BJ (cell line): ENCODE data around the gene TMEM248. TPM values are rescaled to one million over a fixed set of nuclear protein-coding genes. Genes with fewer than 3 reads are reported as not detected.
"Not testable (repeated sequence)": the region's sequence is repeated elsewhere in the genome, so short reads cannot be mapped to it uniquely, and the experiment has no call there.

ENCODE experiments used
- CTCF ChIA-PET: fragments of 350-600 bp; formaldehyde crosslinking; extraction: SDS; loops from one replicate; lab custom pipeline; 2021; ENCODE audit warnings: antibody characterized with exemption, inconsistent platforms; lab: Yijun Ruan, JAX
- POLR2A ChIA-PET: fragments of 300-600 bp; sonication (Branson Sonifier 250); formaldehyde crosslinking; extraction: SDS; loops from one replicate; lab custom pipeline; 2021; ENCODE audit warnings: antibody characterized with exemption; lab: Charles Lee
- DNase-seq: peaks from one replicate; pipeline ENCODE4 v3.0.0-alpha.2; 2011; ENCODE audit warnings: low read depth
- H3K27me3 ChIP-seq: 2 replicates; pipeline ENCODE4 v1.6.0; 2011; ENCODE audit warnings: low read length; ENCODE audit not compliant: control insufficient read depth, insufficient read depth
- H3K36me3 ChIP-seq: 2 replicates; pipeline ENCODE4 v1.5.1; 2011; ENCODE audit warnings: low read length; ENCODE audit not compliant: control insufficient read depth, insufficient read depth
- H3K4me3 ChIP-seq: 2 replicates; pipeline ENCODE4 v1.5.1; 2011; ENCODE audit warnings: low read depth, mild to moderate bottlenecking, control low read depth, low read length
- CTCF ChIP-seq: IDR thresholded peaks from 2 replicates; pipeline ENCODE4 v1.5.1; 2011; ENCODE audit warnings: low read depth, mild to moderate bottlenecking, control low read depth, inconsistent platforms, low read length, moderate library complexity; ENCODE audit not compliant: insufficient read depth
- polyA plus RNA-seq: library from polyadenylated mRNA; depleted of rRNA; stranded (reverse); fragments of >200 nt; gene quantifications from 2 replicates; pipeline ENCODE4 v1.2.3, GENCODE V29; 2011

TMEM248 gene
- polyA plus RNA-seq, 1 experiment, result 281 TPM

GRCh38 chr7:66883716-66884115 is 37.3 kb upstream of the TMEM248 start:
- Histone ChIP-seq H3K4me3 (no peak overlapping the region), H3K36me3 (peaks cover 3% of the 10 kb centered on the region; the same call in 1 of the 2 replicates), H3K27me3 (no peaks in the 10 kb centered on the region)
- POLR2A ChIA-PET, result no interaction called here
- DNase-seq, result no peak
- TF ChIP-seq CTCF, result no peak
- CTCF ChIA-PET, result no interaction called here

GRCh38 chr7:66884556-66884955 is 36.5 kb upstream of the TMEM248 start:
- POLR2A ChIA-PET, H3K36me3 ChIP-seq, CTCF ChIA-PET, DNase-seq, H3K27me3 ChIP-seq, H3K4me3 ChIP-seq: not testable (repeated sequence)

GRCh38 chr7:66886152-66886551 is 34.9 kb upstream of the TMEM248 start:
- TF ChIP-seq CTCF, result no peak
- peaks cover 3% of the 10 kb centered on the region; the same call in 1 of the 2 replicates for H3K36me3 ChIP-seq
- no peaks in the 10 kb centered on the region for H3K27me3 ChIP-seq
- no peak overlapping the region for H3K4me3 ChIP-seq
- no peak for DNase-seq
- POLR2A ChIA-PET, result no interaction called here
- CTCF ChIA-PET, result no interaction called here

GRCh38 chr7:66888223-66888622 is 32.8 kb upstream of the TMEM248 start:
- H3K27me3 ChIP-seq, DNase-seq, H3K36me3 ChIP-seq, POLR2A ChIA-PET, H3K4me3 ChIP-seq, CTCF ChIA-PET: not testable (repeated sequence)

- no peak for DNase-seq
- no peak for TF ChIP-seq CTCF
- Histone ChIP-seq H3K36me3 (peaks cover 2% of the 10 kb centered on the region), H3K4me3 (no peak overlapping the region), H3K27me3 (no peaks in the 10 kb centered on the region)
- CTCF ChIA-PET, result no interaction called here
- POLR2A ChIA-PET, result no interaction called here
These were observed 26.5 kb upstream of the TMEM248 start for GRCh38 chr7:66894463-66895080.

GRCh38 chr7:66896441-66896840 is 24.6 kb upstream of the TMEM248 start:
- POLR2A ChIA-PET, result no interaction called here

More at GRCh38 chr7:66896441-66896840, 24.6 kb upstream of the TMEM248 start:
- no peaks in the 10 kb centered on the region for H3K27me3 ChIP-seq
- no peak overlapping the region for H3K4me3 ChIP-seq
- CTCF ChIA-PET, result interaction anchor here (1.3 kb wide), 1 partner anchor 9 kb away, joined by 4 read pairs; no protein-coding TSS in a partner anchor
- no peak for DNase-seq
- H3K36me3 ChIP-seq, result peaks cover 3% of the 10 kb centered on the region
- no peak for TF ChIP-seq CTCF
